CD4-positive, alpha-beta T cell (primary cell): ENCODE data around the gene RHOD. TPM values are rescaled to one million over a fixed set of nuclear protein-coding genes. Genes with fewer than 3 reads are reported as not detected.

Experiments used
- microRNA-seq: library from miRNA; unstranded; fragments of <30 nt; microRNA quantifications from one replicate; pipeline ENCODE4 v1.2.0, GENCODE V29; 2021; ENCODE audit warnings: borderline microRNAs expressed, borderline replicate concordance
- total RNA-seq, 174 experiments: library from RNA in 2 of 174; stranded (reverse) in 2 of 174; gene quantifications; one replicate each; pipeline ENCODE4 v1.2.3 and lab custom pipeline; 2021 to 2026

Gene RHOD
- total RNA-seq, 2 experiments from 2014 or later = not detected

Small RNA genes lying within 50 kb of the gene (microRNA-seq; reads per million reads assigned to microRNA genes)
- gene MIR6860 = not detected

Other genes with a start within 250 kb of the RHOD start
- gene RCE1, start 213.4 kb upstream of the RHOD start, total RNA-seq = 10 to 100 TPM; 60.1 to 63.0 TPM
- gene LRFN4, start 199.8 kb upstream of the RHOD start, total RNA-seq = 1 to 10 TPM; 1.6 to 2.5 TPM
- 1 to 10 TPM; 5.1 to 7.1 TPM for gene PC, start 98.5 kb upstream of the RHOD start, total RNA-seq
- gene C11orf86, start 81.5 kb upstream of the RHOD start, total RNA-seq = not detected
- gene SYT12, start 33.7 kb upstream of the RHOD start, total RNA-seq = not detected
- gene KDM2A, start 62.4 kb downstream of the RHOD start, total RNA-seq = 100 to 1,000 TPM; 410 to 412 TPM
- gene GRK2, start 209.6 kb downstream of the RHOD start, total RNA-seq = 100 to 1,000 TPM; 309 to 325 TPM
- 100 to 1,000 TPM; 160 to 161 TPM for gene ANKRD13D, start 232.5 kb downstream of the RHOD start, total RNA-seq
- gene SSH3, start 246.7 kb downstream of the RHOD start, total RNA-seq = 1 to 10 TPM; 8.5 to 8.8 TPM